ENCODE data around the gene FSTL4. TPM values are rescaled to one million over a fixed set of nuclear protein-coding genes. Genes with fewer than 3 reads are reported as not detected.

The FSTL4 gene
- total RNA-seq, 1 experiment from 2014 or later = 2.7 TPM

GRCh38 chr5:133376986-133377385, 235.4 kb downstream of the FSTL4 start:
- Histone ChIP-seq H3K4me3 (ENCODE audit: low read depth, low read length) (no peak overlapping the region), H3K4me1 (no peaks in the 10 kb centered on the region), H3K27me3 (replicated peaks; ENCODE audit: control insufficient read depth, insufficient read depth, low read length) (no peaks in the 10 kb centered on the region; the same call in 1 of the 2 replicates), H3K9me3 (peaks cover 11% of the 10 kb centered on the region), H3K36me3 (ENCODE audit: control insufficient read depth, insufficient read depth, low read length) (no peaks in the 10 kb centered on the region)
- CTCF ChIA-PET = interaction anchor here (0.6 kb wide), 1 partner anchor 389 kb away, joined by 3 read pairs; no protein-coding TSS in a partner anchor
- DNase-seq = no peak
- TF ChIP-seq CTCF (IDR thresholded peaks at IDR 0.05; ENCODE audit: insufficient read depth in 1 of 2, low read depth in 1 of 2, low read length in 1 of 2, severe bottlenecking in 1 of 2, unreplicated experiment in 1 of 2) = no peak
- intact Hi-C loops (cut with micrococcal nuclease; ENCODE audit: unreplicated experiment) = no loop called here
- Mint-ChIP-seq H3K36me3 (ENCODE audit: insufficient read depth, unreplicated experiment) (peaks cover 4% of the 10 kb centered on the region), H3K4me3 (ENCODE audit: unreplicated experiment) (no peak overlapping the region), H3K27ac (ENCODE audit: unreplicated experiment) (no peak overlapping the region), H3K27me3 (ENCODE audit: insufficient read depth, unreplicated experiment) (peaks cover 8% of the 10 kb centered on the region), H3K9me3 (ENCODE audit: unreplicated experiment) (peaks cover 39% of the 10 kb centered on the region), H3K4me1 (ENCODE audit: low read depth, unreplicated experiment) (no peaks in the 10 kb centered on the region)
- BruUV-seq (replicated peaks) = no TSS peak
- POLR2A ChIA-PET = no interaction called here

- Histone ChIP-seq H3K27me3 (replicated peaks; ENCODE audit: control insufficient read depth, insufficient read depth, low read length) (no peaks in the 10 kb centered on the region), H3K4me1 (peaks cover 17% of the 10 kb centered on the region), H3K9me3 (peaks cover 11% of the 10 kb centered on the region), H3K36me3 (ENCODE audit: control insufficient read depth, insufficient read depth, low read length) (no peaks in the 10 kb centered on the region), H3K4me3 (ENCODE audit: low read depth, low read length) (no peak overlapping the region)
- Mint-ChIP-seq H3K27me3 (ENCODE audit: insufficient read depth, unreplicated experiment) (peaks cover 3% of the 10 kb centered on the region), H3K4me3 (ENCODE audit: unreplicated experiment) (no peak overlapping the region), H3K9me3 (ENCODE audit: unreplicated experiment) (peaks cover 28% of the 10 kb centered on the region), H3K36me3 (ENCODE audit: insufficient read depth, unreplicated experiment) (peaks cover 8% of the 10 kb centered on the region), H3K4me1 (ENCODE audit: low read depth, unreplicated experiment) (peaks cover 7% of the 10 kb centered on the region), H3K27ac (ENCODE audit: unreplicated experiment) (no peak overlapping the region)
- BruUV-seq (replicated peaks) = no TSS peak
- no peak for DNase-seq
- intact Hi-C loops (cut with micrococcal nuclease; ENCODE audit: unreplicated experiment) = no loop called here
- POLR2A ChIA-PET = no interaction called here
- no peak for TF ChIP-seq CTCF (IDR thresholded peaks at IDR 0.05; ENCODE audit: insufficient read depth in 1 of 2, low read depth in 1 of 2, low read length in 1 of 2, severe bottlenecking in 1 of 2, unreplicated experiment in 1 of 2)
- CTCF ChIA-PET = interaction anchor here (0.6 kb wide), 1 partner anchor 184 kb away, joined by 9 read pairs; no protein-coding TSS in a partner anchor
Measured at GRCh38 chr5:133373121-133373870, 239.0 kb downstream of the FSTL4 start.

GRCh38 chr5:133372293-133372937, 239.9 kb downstream of the FSTL4 start:
- ChIA-PET POLR2A (no interaction called here), CTCF (no interaction called here)
- TF ChIP-seq CTCF (IDR thresholded peaks at IDR 0.05; ENCODE audit: insufficient read depth in 1 of 2, low read depth in 1 of 2, low read length in 1 of 2, severe bottlenecking in 1 of 2, unreplicated experiment in 1 of 2) = no peak
- peaks cover 7% of the 10 kb centered on the region for H3K4me1 Mint-ChIP-seq (ENCODE audit: low read depth, unreplicated experiment)
- peaks cover 19% of the 10 kb centered on the region for H3K9me3 Mint-ChIP-seq (ENCODE audit: unreplicated experiment)
- peaks cover 7% of the 10 kb centered on the region for H3K36me3 Mint-ChIP-seq (ENCODE audit: insufficient read depth, unreplicated experiment)
- no TSS peak for BruUV-seq (replicated peaks)
- intact Hi-C loops (cut with micrococcal nuclease; ENCODE audit: unreplicated experiment) = no loop called here
- Histone ChIP-seq H3K9me3 (peaks cover 3% of the 10 kb centered on the region; the same call in 1 of the 2 replicates), H3K4me3 (ENCODE audit: low read depth, low read length) (no peak overlapping the region), H3K4me1 (peaks cover 17% of the 10 kb centered on the region), H3K27me3 (replicated peaks; ENCODE audit: control insufficient read depth, insufficient read depth, low read length) (no peaks in the 10 kb centered on the region), H3K36me3 (ENCODE audit: control insufficient read depth, insufficient read depth, low read length) (no peaks in the 10 kb centered on the region)
- peaks cover 3% of the 10 kb centered on the region for H3K27me3 Mint-ChIP-seq (ENCODE audit: insufficient read depth, unreplicated experiment)
- no peak overlapping the region for H3K27ac Mint-ChIP-seq (ENCODE audit: unreplicated experiment)
- H3K4me3 Mint-ChIP-seq (ENCODE audit: unreplicated experiment) = no peak overlapping the region
- DNase-seq = no peak
